Endothelial cell of umbilical vein (primary cell): ENCODE data around the gene MPDZ.

Source experiments
- CTCF ChIP-seq, 2 donors: IDR thresholded peaks; 1 replicate in 1 of 2; 2 replicates in 1 of 2; pipeline ENCODE4 v1.5.1; 2011; ENCODE audit warnings: low read length in 2 of 2, mild to moderate bottlenecking in 2 of 2, moderate library complexity in 2 of 2, control low read depth in 1 of 2, inconsistent platforms in 1 of 2, low read depth in 1 of 2; ENCODE audit not compliant: insufficient read depth in 1 of 2; ENCODE audit errors: extremely low read depth in 1 of 2
- EZH2 ChIP-seq: IDR thresholded peaks from 2 replicates; pipeline ENCODE4 v1.6.1; 2012; ENCODE audit warnings: borderline replicate concordance, low read depth, mild to moderate bottlenecking, moderate library complexity, low read length, inconsistent platforms; ENCODE audit not compliant: severe bottlenecking
- FOS ChIP-seq: IDR thresholded peaks from 2 replicates; pipeline ENCODE4 v1.6.1; 2011; ENCODE audit warnings: mild to moderate bottlenecking, low read length, moderate library complexity, borderline replicate concordance; ENCODE audit not compliant: insufficient read depth

- TF ChIP-seq FOS: no peak
- no peak for TF ChIP-seq EZH2
- TF ChIP-seq CTCF (IDR thresholded peaks at IDR 0.05; ENCODE audit: extremely low read depth in 1 of 2, insufficient read depth in 1 of 2, low read depth in 1 of 2, low read length in 2 of 2): no peak
Measured at GRCh38 chr9:13179257-13179656, 100.2 kb downstream of the MPDZ start.
